HepG2 (cell line): ENCODE results near the gene ATRNL1. TPM values are rescaled to one million over a fixed set of nuclear protein-coding genes. Genes with fewer than 3 reads are reported as not detected.

Source experiments
- AHDC1 ChIP-seq: sonication (generic); formaldehyde crosslinking; IDR thresholded peaks from 2 replicates; pipeline ENCODE4 v1.5.1; 2020; ENCODE audit warnings: mild to moderate bottlenecking, missing genetic modification reagents, borderline replicate concordance
- DDIT3 ChIP-seq: sonication (generic); formaldehyde crosslinking; IDR thresholded peaks from 2 replicates; pipeline ENCODE4 v1.4.0; 2020; ENCODE audit warnings: mild to moderate bottlenecking, missing genetic modification reagents
- LCORL ChIP-seq, 2 experiments: fragments of 450-650 bp in 1 of 2; sonication (generic) in 1 of 2; formaldehyde crosslinking in 1 of 2; IDR thresholded peaks; 2 replicates each; pipeline versions ENCODE4 v1.5.0 to v1.6.1; 2017 to 2020; ENCODE audit warnings: antibody characterized with exemption in 1 of 2, missing genetic modification reagents in 1 of 2
- MIER2 ChIP-seq: IDR thresholded peaks from 2 replicates; pipeline ENCODE4 v1.6.1; 2016; ENCODE audit warnings: missing biosample characterization, missing genetic modification reagents
- NFKBIZ ChIP-seq: IDR thresholded peaks from 2 replicates; pipeline ENCODE4 v1.6.1; 2018; ENCODE audit warnings: missing genetic modification reagents, missing compliant biosample characterization
- RARG ChIP-seq: sonication (generic); formaldehyde crosslinking; IDR thresholded peaks from 2 replicates; pipeline ENCODE4 v1.4.0; 2020; ENCODE audit warnings: low read depth, mild to moderate bottlenecking, missing genetic modification reagents
- SALL1 ChIP-seq: sonication (generic); formaldehyde crosslinking; IDR thresholded peaks from 2 replicates; pipeline ENCODE4 v1.8.0; 2022; ENCODE audit warnings: mild to moderate bottlenecking, missing genetic modification reagents
- SATB2 ChIP-seq: sonication (generic); formaldehyde crosslinking; IDR thresholded peaks from 2 replicates; pipeline ENCODE4 v1.5.0; 2020; ENCODE audit warnings: missing genetic modification reagents
- SRSF4 ChIP-seq: fragments of 200-400 bp; formaldehyde crosslinking; IDR thresholded peaks from one replicate; pipeline ENCODE4 v1.6.1; 2018; ENCODE audit warnings: mild to moderate bottlenecking, low read depth, low read length, moderate library complexity; ENCODE audit not compliant: poor library complexity, severe bottlenecking
- TBX2 ChIP-seq: sonication (generic); formaldehyde crosslinking; IDR thresholded peaks from 2 replicates; pipeline ENCODE4 v1.5.0; 2020; ENCODE audit warnings: missing genetic modification reagents, mild to moderate bottlenecking, borderline replicate concordance
- ZNF431 ChIP-seq: sonication (generic); formaldehyde crosslinking; IDR thresholded peaks from 2 replicates; pipeline ENCODE4 v1.9.0; 2022; ENCODE audit warnings: missing genetic modification reagents, low read depth, mild to moderate bottlenecking, borderline replicate concordance
- ZNF546 ChIP-seq: sonication (generic); formaldehyde crosslinking; conservative IDR thresholded peaks from 2 replicates; pipeline ENCODE4 v1.8.1; 2023; ENCODE audit warnings: mild to moderate bottlenecking, missing genetic modification reagents
- polyA plus RNA-seq, 8 experiments: library from polyadenylated mRNA; depleted of rRNA in 3 of 8; stranded (reverse) in 7 of 8; unstranded in 1 of 8; fragments of >200 nt; fragmentation: Illumina TruSeq in 4 of 8; extraction: Trizol in 4 of 8; gene quantifications; 2 replicates each; pipeline versions ENCODE4 v1.2.1 to v1.2.3, GENCODE V29; 2011 to 2016; ENCODE audit warnings: low read depth in 4 of 8, missing spikeins in 1 of 8, mixed read lengths in 1 of 8; ENCODE audit not compliant: insufficient read depth in 1 of 8
- total RNA-seq, 5 experiments: library from RNA; depleted of rRNA; stranded (reverse); fragments of >200 nt; fragmentation: Illumina TruSeq; extraction: Trizol; gene quantifications; 2 replicates each; pipeline ENCODE4 v1.2.3, GENCODE V29; 2016; ENCODE audit warnings: low read depth in 1 of 5
- TF ChIP-seq, protein P1 (sequence below): sonication (generic); formaldehyde crosslinking; IDR thresholded peaks from 2 replicates; pipeline ENCODE4 v1.8.1; 2023; ENCODE audit warnings: missing genetic modification reagents, inconsistent platforms, borderline replicate concordance
- TF ChIP-seq, protein P2 (sequence below): sonication (generic); formaldehyde crosslinking; IDR thresholded peaks from 2 replicates; pipeline ENCODE4 v1.8.0; 2022; ENCODE audit warnings: mild to moderate bottlenecking, missing genetic modification reagents
- TF ChIP-seq, protein P3 (sequence below): IDR thresholded peaks from 2 replicates; pipeline ENCODE4 v1.6.1; 2016; ENCODE audit warnings: mild to moderate bottlenecking

Gene ATRNL1
- total and polyA plus RNA-seq, 2 of the 13 experiments (the other 11 are each of a cell fraction or from before 2014, with no cell fraction given): 0.04 TPM; not detected in 1

GRCh38 chr10:115653473-115653872 is 560.3 kb downstream of the ATRNL1 start (continued):
- TF ChIP-seq AHDC1 (CRISPR knock-in tag) (peak; percentile 55; the same call in 1 of the 2 replicates), ZNF546 (CRISPR knock-in tag) (no peak), NFKBIZ (CRISPR knock-in tag) (no peak), TBX2 (CRISPR knock-in tag) (no peak), RARG (no peak), SATB2 (no peak), ZNF431 (CRISPR knock-in tag) (no peak), DDIT3 (CRISPR knock-in tag) (no peak), SRSF4 (no peak), LCORL (IDR thresholded peaks at IDR 0.05) (peak; percentile 29; the same call in 1 of the 2 replicates), LCORL (CRISPR knock-in tag; IDR thresholded peaks at IDR 0.05) (0 out of 2 replicates have a peak, but pooled peaks have one; percentile 34), MIER2 (CRISPR knock-in tag) (no peak), SALL1 (CRISPR knock-in tag) (peak; percentile 49; the same call in 1 of the 2 replicates)
- TF ChIP-seq, protein P1, sequence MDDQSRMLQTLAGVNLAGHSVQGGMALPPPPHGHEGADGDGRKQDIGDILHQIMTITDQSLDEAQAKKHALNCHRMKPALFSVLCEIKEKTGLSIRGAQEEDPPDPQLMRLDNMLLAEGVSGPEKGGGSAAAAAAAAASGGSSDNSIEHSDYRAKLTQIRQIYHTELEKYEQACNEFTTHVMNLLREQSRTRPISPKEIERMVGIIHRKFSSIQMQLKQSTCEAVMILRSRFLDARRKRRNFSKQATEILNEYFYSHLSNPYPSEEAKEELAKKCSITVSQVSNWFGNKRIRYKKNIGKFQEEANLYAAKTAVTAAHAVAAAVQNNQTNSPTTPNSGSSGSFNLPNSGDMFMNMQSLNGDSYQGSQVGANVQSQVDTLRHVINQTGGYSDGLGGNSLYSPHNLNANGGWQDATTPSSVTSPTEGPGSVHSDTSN (CRISPR knock-in tag): no peak
- TF ChIP-seq, protein P2, sequence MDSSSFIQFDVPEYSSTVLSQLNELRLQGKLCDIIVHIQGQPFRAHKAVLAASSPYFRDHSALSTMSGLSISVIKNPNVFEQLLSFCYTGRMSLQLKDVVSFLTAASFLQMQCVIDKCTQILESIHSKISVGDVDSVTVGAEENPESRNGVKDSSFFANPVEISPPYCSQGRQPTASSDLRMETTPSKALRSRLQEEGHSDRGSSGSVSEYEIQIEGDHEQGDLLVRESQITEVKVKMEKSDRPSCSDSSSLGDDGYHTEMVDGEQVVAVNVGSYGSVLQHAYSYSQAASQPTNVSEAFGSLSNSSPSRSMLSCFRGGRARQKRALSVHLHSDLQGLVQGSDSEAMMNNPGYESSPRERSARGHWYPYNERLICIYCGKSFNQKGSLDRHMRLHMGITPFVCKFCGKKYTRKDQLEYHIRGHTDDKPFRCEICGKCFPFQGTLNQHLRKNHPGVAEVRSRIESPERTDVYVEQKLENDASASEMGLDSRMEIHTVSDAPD (CRISPR knock-in tag): no peak
- TF ChIP-seq, protein P3, sequence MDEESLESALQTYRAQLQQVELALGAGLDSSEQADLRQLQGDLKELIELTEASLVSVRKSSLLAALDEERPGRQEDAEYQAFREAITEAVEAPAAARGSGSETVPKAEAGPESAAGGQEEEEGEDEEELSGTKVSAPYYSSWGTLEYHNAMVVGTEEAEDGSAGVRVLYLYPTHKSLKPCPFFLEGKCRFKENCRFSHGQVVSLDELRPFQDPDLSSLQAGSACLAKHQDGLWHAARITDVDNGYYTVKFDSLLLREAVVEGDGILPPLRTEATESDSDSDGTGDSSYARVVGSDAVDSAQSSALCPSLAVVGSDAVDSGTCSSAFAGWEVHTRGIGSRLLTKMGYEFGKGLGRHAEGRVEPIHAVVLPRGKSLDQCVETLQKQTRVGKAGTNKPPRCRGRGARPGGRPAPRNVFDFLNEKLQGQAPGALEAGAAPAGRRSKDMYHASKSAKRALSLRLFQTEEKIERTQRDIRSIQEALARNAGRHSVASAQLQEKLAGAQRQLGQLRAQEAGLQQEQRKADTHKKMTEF: peak; percentile 33; the same call in 1 of the 2 replicates
